ENCODE results near the gene IDS. TPM values are rescaled to one million over a fixed set of nuclear protein-coding genes. Genes with fewer than 3 reads are reported as not detected.

The IDS gene
- total RNA-seq, 1 experiment from 2014 or later: 39.2 TPM

GRCh38 chrX:149540621-149541520 is 35.8 kb upstream of the IDS start, which contains the start of gene EOLA1:
EOLA1 (plus strand) TSS chrX:149541012; CDS start chrX:149545631, 4,619 bp downstream.
- Mint-ChIP-seq H3K9me3 (peaks cover 36 to 43% of the 10 kb centered on the region in 2 experiments), H3K27ac (peak within 1 kb of the TSS; percentile 94 to 98 (median 98); a peak in 6 of 7 replicates), H3K36me3 (ENCODE audit: insufficient read depth in 1 of 3, low read depth in 3 of 3) (peaks cover 0 to 4% (median 0%) of the 10 kb centered on the region in 3 experiments; a peak in 1 of 7 replicates), H3K27me3 (ENCODE audit: low read depth) (no peaks in the 10 kb centered on the region), H3K4me3 (peak within 1 kb of the TSS; percentile 83 to 89), H3K4me1 (peaks cover 0 to 17% of the 10 kb centered on the region in 2 experiments; a peak in 3 of 4 replicates)
- Histone ChIP-seq H3K23ac (ENCODE audit: insufficient read length, low read depth, low read length) (no peak within 1 kb of the TSS), H3K4ac (ENCODE audit: low read depth, low read length) (no peak within 1 kb of the TSS), H2BK15ac (ENCODE audit: low read depth, low read length) (no peak within 1 kb of the TSS), H3K4me2 (ENCODE audit: insufficient read depth, insufficient read length, low read length) (peak within 1 kb of the TSS; percentile 76), H3K14ac (ENCODE audit: insufficient read depth, low read length) (no peak within 1 kb of the TSS), H4K91ac (ENCODE audit: insufficient read length, low read depth, low read length) (no peak within 1 kb of the TSS), H3K9ac (ENCODE audit: extremely low read depth, insufficient read length, low read length) (no peak within 1 kb of the TSS), H2BK5ac (ENCODE audit: insufficient read length, low read length) (no peak within 1 kb of the TSS), H3K18ac (ENCODE audit: insufficient read length, low read depth, low read length) (peak within 1 kb of the TSS; percentile 60), H3K79me1 (ENCODE audit: insufficient read depth, low read depth, low read length, poor library complexity, severe bottlenecking) (no peaks in the 10 kb centered on the region), H3K27me3 (ENCODE audit: insufficient read depth, low read length) (no peaks in the 10 kb centered on the region), H3K9me3 (ENCODE audit: control insufficient read depth, low read depth, low read length) (peaks cover 8% of the 10 kb centered on the region), H3T11ph (ENCODE audit: low read length) (no peak within 1 kb of the TSS), H4K5ac (ENCODE audit: insufficient read length, low read depth, low read length) (no peak within 1 kb of the TSS), H2BK20ac (ENCODE audit: low read depth, low read length, poor library complexity, severe bottlenecking) (no peak within 1 kb of the TSS), H3K27ac (ENCODE audit: insufficient read length, low read depth, low read length) (no peak within 1 kb of the TSS), H3K56ac (ENCODE audit: insufficient read length, low read depth, low read length) (no peak within 1 kb of the TSS), H2BK120ac (ENCODE audit: low read depth, low read length, poor library complexity, severe bottlenecking) (no peak within 1 kb of the TSS), H4K20me1 (ENCODE audit: control insufficient read depth, insufficient read depth, insufficient read length) (no peaks in the 10 kb centered on the region), H2AK5ac (ENCODE audit: insufficient read length, low read length) (no peak within 1 kb of the TSS), H3K23me2 (ENCODE audit: insufficient read length, low read depth, low read length, poor library complexity, severe bottlenecking) (peaks cover 3% of the 10 kb centered on the region), H2BK12ac (ENCODE audit: insufficient read length, low read depth, low read length) (no peak within 1 kb of the TSS), H4K8ac (replicated peaks; ENCODE audit: insufficient read length, low read depth, low read length) (no peak within 1 kb of the TSS), H3K79me2 (ENCODE audit: insufficient read depth, low read length) (no peaks in the 10 kb centered on the region), H2AFZ (ENCODE audit: low read length) (no peak within 1 kb of the TSS), H3K4me1 (ENCODE audit: insufficient read depth, low read length) (no peaks in the 10 kb centered on the region; the same call in 1 of the 2 replicates)
- no CpG with 5 or more reads among the region's 71 CpGs for WGBS (ENCODE audit: extremely low coverage, insufficient read length, low lambda C conversion rate)
- peak; percentile 82 for DNase-seq
- no peak for TF ChIP-seq CTCF (conservative IDR thresholded peaks at IDR 0.05)
